HG02852 (cell line): Measurements from ENCODE around the gene KCNH1.

Source experiments
- ATAC-seq: cut with Tn5 transposase; IDR thresholded peaks from one replicate; pipeline ENCODE4 v1.9.1; 2021; ENCODE audit warnings: mild to moderate bottlenecking, moderate library complexity; ENCODE audit not compliant: unreplicated experiment

KCNH1 gene

DNA sequence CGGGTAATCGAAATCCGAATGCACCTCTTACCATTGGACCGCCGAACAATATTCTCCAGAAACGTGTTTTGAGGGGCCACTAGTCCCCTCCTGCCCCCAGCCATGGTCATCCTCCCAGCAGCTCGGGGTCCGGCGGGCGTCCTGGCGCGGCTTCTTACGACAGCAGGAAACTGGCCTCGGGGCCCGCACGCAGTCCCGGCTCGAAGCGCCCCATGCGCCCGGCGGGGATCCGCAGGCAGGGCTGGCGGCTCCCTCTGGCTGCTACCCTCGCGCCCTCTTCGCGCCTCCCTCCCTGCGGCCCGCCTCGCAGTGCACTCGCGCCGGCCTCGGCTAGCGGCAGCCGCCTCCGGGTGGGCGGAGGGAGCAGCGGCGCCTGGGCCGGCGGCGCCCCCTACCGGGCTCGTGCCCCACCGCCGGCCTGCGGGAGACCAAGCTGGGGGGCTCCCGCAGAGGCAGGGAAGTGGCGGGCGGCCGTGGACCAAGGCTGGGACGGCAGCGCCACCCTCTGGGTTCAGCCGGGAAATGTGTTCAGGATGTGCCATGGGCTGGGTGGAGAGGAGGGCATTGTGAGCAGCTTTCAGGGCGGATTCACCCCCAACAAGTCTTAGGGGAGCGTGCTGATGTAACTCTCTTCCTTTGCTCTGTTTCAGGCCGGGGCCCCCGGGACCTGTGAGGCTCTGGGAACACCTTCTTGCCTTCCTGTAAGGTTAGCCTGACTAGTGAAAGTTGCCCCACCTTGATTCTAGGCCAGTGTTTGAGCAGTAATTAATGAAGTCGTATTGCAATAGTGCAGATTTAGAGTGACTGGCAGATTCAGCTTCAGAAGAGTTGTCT is at the start of gene KCNH1:
Gene KCNH1, minus strand, starts transcription at position 313 of the 834 bp plus-strand sequence. Its CDS starts 203 bp downstream, at position 110.
- ATAC-seq, result peak; percentile 81

DNA sequence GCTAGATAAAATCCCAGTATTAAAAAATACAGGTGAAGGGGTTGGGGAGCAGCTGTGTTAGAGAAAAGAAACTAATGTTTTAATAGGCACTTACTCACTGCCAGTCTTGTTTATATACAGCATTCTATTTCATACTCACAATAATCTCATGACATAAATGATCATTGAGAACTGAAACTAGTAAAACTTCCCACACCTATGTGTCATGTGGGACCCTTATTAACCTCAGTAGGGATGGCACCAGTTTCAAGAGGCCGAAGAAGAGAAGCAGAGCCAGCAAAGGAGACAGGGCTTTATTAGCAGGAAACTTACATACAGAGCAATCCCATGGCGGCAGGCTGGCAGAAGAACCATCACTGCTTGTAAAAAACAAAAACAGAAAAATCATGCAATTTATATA is 48.8 kb upstream of the KCNH1 start:
- no peak for ATAC-seq

DNA sequence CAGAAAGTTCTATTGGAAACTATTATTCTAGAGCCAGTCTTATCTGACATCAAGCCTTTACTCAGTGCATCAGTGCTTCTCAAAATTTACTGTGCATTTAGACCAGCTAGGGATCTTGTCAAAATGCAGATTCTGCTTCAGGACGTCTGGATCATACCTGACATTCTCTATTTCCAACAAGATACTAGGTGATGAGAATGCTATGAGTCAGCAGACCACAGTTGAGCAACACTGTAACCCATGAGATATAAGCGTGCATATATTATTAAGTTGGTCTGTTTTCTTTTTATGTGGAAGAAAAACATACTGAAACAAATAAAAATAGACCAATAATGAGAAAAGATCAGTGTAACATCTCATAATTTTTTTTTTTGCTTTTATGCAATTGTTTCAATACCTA is 40.4 kb upstream of the KCNH1 start:
- ATAC-seq, result no peak

- no peak for ATAC-seq
Measured at GRCh38 chr1:211172657-211173056, 38.7 kb upstream of the KCNH1 start.

- ATAC-seq, result no peak
Measured at GRCh38 chr1:211169353-211169752, 35.4 kb upstream of the KCNH1 start.

GRCh38 chr1:211158866-211159265 is 24.9 kb upstream of the KCNH1 start:
- no peak for ATAC-seq

- ATAC-seq, result no peak
Measured at GRCh38 chr1:211155040-211155439, 21.1 kb upstream of the KCNH1 start.

DNA sequence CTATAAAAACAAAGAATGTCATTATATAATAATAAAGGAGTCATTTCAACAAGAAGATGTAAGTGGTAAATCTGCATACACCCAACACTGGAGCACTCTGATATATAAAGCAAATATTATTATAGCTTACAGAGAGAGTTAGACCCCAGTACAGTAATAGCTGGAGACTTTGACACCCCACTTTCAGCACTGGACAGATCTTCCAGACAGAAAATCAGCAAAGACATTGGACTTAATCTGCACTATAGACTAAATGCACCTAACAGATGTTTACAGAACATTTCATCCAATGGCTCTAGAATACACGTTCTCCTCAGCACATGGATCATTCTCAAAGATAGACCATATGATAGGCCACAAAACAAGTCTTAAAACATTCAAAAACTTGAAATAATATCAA is 20.0 kb upstream of the KCNH1 start:
- ATAC-seq, result no peak

- ATAC-seq, result no peak
Measured at GRCh38 chr1:211148366-211148765, 14.4 kb upstream of the KCNH1 start.

GRCh38 chr1:211145944-211146343 is 12.0 kb upstream of the KCNH1 start:
- ATAC-seq, result no peak

GRCh38 chr1:211135342-211135950 is 1.5 kb upstream of the KCNH1 start:
- no peak for ATAC-seq

DNA sequence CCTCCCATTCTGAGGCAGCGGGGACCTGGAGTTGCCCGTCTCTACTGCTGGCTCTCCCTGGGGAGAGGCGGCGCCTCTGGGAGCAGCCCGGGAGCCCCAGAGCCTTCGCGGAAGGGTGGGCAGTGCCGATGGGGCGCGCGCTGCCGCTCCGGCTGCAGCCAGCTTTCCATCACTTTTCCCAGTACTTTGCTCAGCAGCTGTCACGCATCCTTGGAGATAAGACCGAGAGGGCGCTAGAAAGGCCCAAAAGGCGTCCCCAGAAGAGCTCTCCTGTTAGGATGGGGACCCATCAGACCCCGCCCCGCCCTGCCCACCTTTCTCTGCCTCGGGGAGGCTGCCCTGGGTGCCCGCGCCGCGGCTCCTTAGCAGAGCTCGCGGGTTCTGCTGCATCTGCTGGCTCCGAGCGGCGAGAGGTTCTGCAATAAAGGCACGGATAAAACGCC is 534 bp downstream of the KCNH1 start:
- ATAC-seq, result no peak

DNA sequence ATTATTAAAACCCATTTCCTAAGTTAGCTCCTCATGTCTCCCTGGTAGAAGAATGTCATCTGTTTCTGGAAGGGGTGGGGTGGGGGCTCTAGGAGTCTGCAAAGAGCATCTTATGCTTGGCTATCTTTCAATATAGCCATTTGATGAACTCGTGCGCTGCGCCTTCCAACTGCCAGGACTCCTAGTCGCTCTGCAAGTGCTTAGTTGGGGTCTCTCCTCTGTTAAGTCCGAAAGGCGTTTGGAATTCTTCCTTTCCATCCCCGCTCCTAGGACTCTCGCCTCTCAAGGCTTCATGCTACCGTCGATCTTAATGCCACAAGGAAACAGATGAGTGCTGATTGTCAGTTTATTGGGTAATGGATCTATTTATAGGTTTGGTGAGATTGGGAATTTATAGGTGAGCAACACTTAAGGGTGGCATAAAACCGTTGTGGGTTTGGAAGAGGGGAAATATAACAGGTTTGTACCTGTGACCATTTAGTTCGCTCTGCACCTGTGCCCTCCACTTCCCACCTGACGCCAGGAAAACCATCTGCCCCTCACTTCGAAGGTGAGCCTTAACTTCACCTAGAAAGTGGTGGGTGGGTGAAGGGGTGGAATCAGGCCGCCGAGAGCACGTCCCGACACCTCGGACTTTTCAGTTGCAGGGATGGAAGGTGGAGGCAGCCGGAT is 1.1 kb downstream of the KCNH1 start:
- no peak for ATAC-seq

DNA sequence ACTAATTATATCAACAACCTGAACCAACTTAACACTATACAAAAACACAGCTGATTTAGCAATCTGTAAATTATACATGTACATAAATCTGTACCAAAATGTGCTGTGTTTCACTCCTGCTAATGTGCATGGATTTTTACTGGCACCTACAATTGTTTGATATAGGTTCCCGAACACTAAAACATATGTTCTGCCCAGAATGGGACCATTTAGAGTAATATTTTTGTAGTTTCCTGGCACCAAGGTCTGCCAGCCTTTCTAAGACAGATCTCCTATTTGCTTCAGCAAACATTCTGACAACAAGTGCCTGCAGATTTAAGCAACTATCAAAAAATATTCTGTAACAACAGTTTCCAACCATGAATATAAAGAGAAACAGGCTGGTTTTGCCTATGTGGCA is 4.2 kb downstream of the KCNH1 start:
- no peak for ATAC-seq

DNA sequence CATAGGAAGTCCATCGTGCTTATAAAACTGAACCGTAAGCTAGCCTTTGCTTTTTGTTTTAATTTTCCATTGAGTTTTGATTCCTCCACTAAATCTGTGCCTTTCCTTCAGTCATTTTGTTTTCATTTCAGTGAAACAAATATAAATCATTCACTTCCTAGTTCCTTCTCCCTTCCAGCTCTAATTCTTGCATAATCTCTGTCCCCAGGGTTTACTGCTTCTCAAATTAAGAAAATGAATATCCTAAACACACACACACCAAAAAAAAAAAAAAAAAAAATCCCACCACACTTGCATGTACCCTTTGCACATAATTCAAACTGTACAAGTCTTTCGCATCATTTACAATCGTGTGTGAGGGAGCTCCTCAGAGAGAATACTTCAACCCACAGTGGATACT is 6.8 kb downstream of the KCNH1 start:
- ATAC-seq, result no peak

GRCh38 chr1:211126622-211127021 is 7.3 kb downstream of the KCNH1 start:
- ATAC-seq, result no peak

DNA sequence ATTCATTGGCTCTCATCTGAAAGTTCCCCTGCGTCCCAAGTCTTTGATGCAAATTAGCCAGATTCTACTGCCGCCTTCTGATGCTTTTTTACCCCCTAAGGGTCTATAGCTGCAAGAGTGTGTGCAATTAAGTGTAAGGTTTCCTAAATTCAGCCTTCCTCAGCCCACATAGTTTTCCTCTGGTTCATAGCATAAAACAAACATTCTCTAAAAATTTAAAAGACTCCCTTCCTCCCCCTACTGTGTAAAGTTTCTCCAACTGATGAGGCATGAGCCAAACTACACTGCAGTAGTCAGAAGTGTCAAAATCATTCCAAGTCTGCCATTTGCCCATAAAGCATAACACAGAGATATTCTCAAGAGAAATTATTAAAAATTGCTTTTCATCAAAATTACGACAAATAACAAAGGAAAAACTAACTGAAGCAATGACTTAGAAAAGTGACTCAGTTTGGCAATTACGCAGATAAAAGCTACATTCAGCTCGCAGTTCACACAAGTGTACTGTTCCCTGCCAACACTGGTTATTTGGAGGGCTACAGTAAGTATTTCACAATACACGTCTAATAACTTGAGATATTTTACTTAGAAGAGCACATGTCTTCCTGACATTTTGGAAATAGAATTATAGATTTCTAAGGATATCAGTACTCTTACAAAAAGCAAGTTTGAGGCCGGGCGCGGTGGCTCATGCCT is 15.4 kb downstream of the KCNH1 start:
- ATAC-seq, result no peak

GRCh38 chr1:211114446-211114845 is 19.5 kb downstream of the KCNH1 start:
- no peak for ATAC-seq

- ATAC-seq, result no peak
Measured at GRCh38 chr1:211113566-211113965, 20.4 kb downstream of the KCNH1 start.

GRCh38 chr1:211111351-211111750 is 22.6 kb downstream of the KCNH1 start:
- ATAC-seq, result no peak

DNA sequence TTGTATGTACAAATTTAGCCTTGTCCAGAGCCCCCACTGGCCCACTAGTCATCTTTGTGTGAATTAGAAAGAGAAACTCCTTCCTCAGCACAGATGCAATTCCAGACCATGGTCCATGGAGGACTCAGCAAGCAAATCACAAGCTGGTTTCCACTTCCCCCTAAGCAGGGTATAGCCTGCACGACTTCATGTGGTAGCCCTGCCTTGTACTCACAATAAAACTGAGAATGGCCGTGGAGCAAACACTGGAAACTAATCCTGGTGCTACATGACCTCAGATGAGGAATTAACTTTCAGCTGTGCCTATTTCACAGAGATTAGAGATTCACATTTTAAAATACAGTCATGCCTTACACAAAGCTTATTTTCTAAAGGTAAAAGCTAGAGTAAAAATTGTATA is 32.5 kb downstream of the KCNH1 start:
- no peak for ATAC-seq
